GM04504 (cell line): Measurements from ENCODE around the gene STOML1.
"Not testable (repeated sequence)": the region's sequence is repeated elsewhere in the genome, so short reads cannot be mapped to it uniquely, and the experiment has no call there.

Experiments used
- DNase-seq: peaks from one replicate; pipeline ENCODE4 v3.0.0-alpha.2; 2012; ENCODE audit warnings: low read depth

The STOML1 gene

GRCh38 chr15:73960472-73961070 lies 31.5 kb downstream of the STOML1 start:
- not testable (repeated sequence) for DNase-seq

- no peak for DNase-seq
Measured at GRCh38 chr15:73959801-73960200, 32.3 kb downstream of the STOML1 start.

- DNase-seq, result no peak
Measured at GRCh38 chr15:73959012-73959581, 33.0 kb downstream of the STOML1 start.

GRCh38 chr15:73957785-73958184 lies 34.3 kb downstream of the STOML1 start:
- no peak for DNase-seq

- DNase-seq, result no peak
Measured at GRCh38 chr15:73957276-73957675, 34.8 kb downstream of the STOML1 start.

GRCh38 chr15:73956743-73957135 lies 35.4 kb downstream of the STOML1 start:
- DNase-seq, result peak; percentile 82

- DNase-seq, result no peak
Measured at GRCh38 chr15:73955861-73956742, 36.0 kb downstream of the STOML1 start.

GRCh38 chr15:73955326-73955725 lies 36.8 kb downstream of the STOML1 start:
- no peak for DNase-seq

- DNase-seq, result no peak
Measured at GRCh38 chr15:73954188-73955145, 37.6 kb downstream of the STOML1 start.

GRCh38 chr15:73952913-73953750 lies 39.0 kb downstream of the STOML1 start:
- DNase-seq, result no peak

GRCh38 chr15:73952171-73952912 lies 39.8 kb downstream of the STOML1 start:
- DNase-seq, result no peak

GRCh38 chr15:73951601-73952000 lies 40.5 kb downstream of the STOML1 start:
- no peak for DNase-seq

GRCh38 chr15:73950831-73951561 lies 41.1 kb downstream of the STOML1 start:
- DNase-seq, result peak; percentile 95

- DNase-seq, result no peak
Measured at GRCh38 chr15:73950479-73950830, 41.6 kb downstream of the STOML1 start.

- no peak for DNase-seq
Measured at GRCh38 chr15:73949496-73949895, 42.6 kb downstream of the STOML1 start.

GRCh38 chr15:73948982-73949381 lies 43.1 kb downstream of the STOML1 start:
- DNase-seq, result no peak

- DNase-seq, result no peak
Measured at GRCh38 chr15:73948396-73948795, 43.7 kb downstream of the STOML1 start.

GRCh38 chr15:73947651-73948050 lies 44.4 kb downstream of the STOML1 start:
- DNase-seq, result no peak

GRCh38 chr15:73946795-73947370 lies 45.2 kb downstream of the STOML1 start:
- DNase-seq, result no peak
